Breast epithelium (tissue), 4 donors: Measurements from ENCODE around the gene UBR2. TPM values are rescaled to one million over a fixed set of nuclear protein-coding genes. Genes with fewer than 3 reads are reported as not detected.

ENCODE experiments used
- DNase-seq, 2 donors: peaks; one replicate each; pipeline ENCODE4 v3.0.0-alpha.2; 2019; ENCODE audit warnings: low spot score in 2 of 2
- H3K27ac ChIP-seq, 2 donors: fragments of 200-600 bp; sonication (generic) in 1 of 2; one replicate each; pipeline ENCODE4 v1.5.1; 2016 to 2019; ENCODE audit warnings: mild to moderate bottlenecking in 1 of 2
- H3K27me3 ChIP-seq, 2 donors: fragments of 200-600 bp; sonication (generic) in 1 of 2; one replicate each; pipeline versions ENCODE4 v1.5.1 to v1.6.0; 2017 to 2019; ENCODE audit warnings: control low read depth in 1 of 2, mild to moderate bottlenecking in 1 of 2
- H3K36me3 ChIP-seq: fragments of 200-600 bp; one replicate; pipeline ENCODE4 v1.5.1; 2019
- H3K4me1 ChIP-seq, 2 donors: fragments of 200-600 bp; sonication (generic); one replicate each; pipeline ENCODE4 v1.5.1; 2016 to 2019; ENCODE audit warnings: control low read depth in 1 of 2
- H3K4me3 ChIP-seq, 3 donors: fragments of 200-600 bp; sonication (generic); 1 replicate in 2 of 3; 2 replicates in 1 of 3; pipeline ENCODE4 v1.5.1; 2016 to 2019; ENCODE audit warnings: mild to moderate bottlenecking in 3 of 3, moderate library complexity in 2 of 3
- H3K9me3 ChIP-seq, 2 donors: fragments of 200-600 bp; sonication (generic) in 1 of 2; one replicate each; pipeline ENCODE4 v1.5.1; 2016 to 2019; ENCODE audit warnings: control low read depth in 1 of 2
- CTCF ChIP-seq, 3 donors: fragments of 450-650 bp; IDR thresholded peaks; one replicate each; pipeline ENCODE4 v1.5.1; 2016 to 2017; ENCODE audit warnings: antibody characterized with exemption in 3 of 3, mild to moderate bottlenecking in 3 of 3, moderate library complexity in 3 of 3
- POLR2A ChIP-seq: fragments of 450-650 bp; IDR thresholded peaks from one replicate; pipeline ENCODE4 v1.6.1; 2016; ENCODE audit warnings: antibody characterized with exemption, mild to moderate bottlenecking, moderate library complexity
- POLR2AphosphoS5 ChIP-seq, 3 donors: sonication (generic); formaldehyde crosslinking; IDR thresholded peaks; one replicate each; pipeline ENCODE4 v1.6.1; 2017; ENCODE audit warnings: antibody characterized with exemption in 3 of 3
- intact Hi-C: fragments of 100-400 bp; cut with DNase I; formaldehyde crosslinking; loops from one replicate; pipeline ENCODE4 v1.15.1; 2023; ENCODE audit warnings: low total_unique reads
- total RNA-seq, 3 donors: library from RNA; depleted of rRNA; stranded (reverse); fragments of >200 nt; gene quantifications; one replicate each; pipeline ENCODE4 v1.1.0, GENCODE V29; 2016

UBR2 gene
- total RNA-seq, 3 donors from 2014 or later: 33.8 to 46.2 (median 33.8) TPM

- intact Hi-C loops: no loop called here
- Histone ChIP-seq H3K27me3 (no peaks in the 10 kb centered on the region), H3K4me1 (no peaks in the 10 kb centered on the region), H3K27ac (no peak overlapping the region), H3K4me3 (no peak overlapping the region), H3K36me3 (no peaks in the 10 kb centered on the region), H3K9me3 (peaks cover 6 to 11% of the 10 kb centered on the region in 2 donors)
- DNase-seq: no peak
- TF ChIP-seq POLR2AphosphoS5 (IDR thresholded peaks at IDR 0.05): no peak
- TF ChIP-seq POLR2A: no peak
- TF ChIP-seq CTCF (IDR thresholded peaks at IDR 0.05): no peak
These were observed 146.5 kb downstream of the UBR2 start for GRCh38 chr6:42710316-42710715.

- TF ChIP-seq POLR2AphosphoS5 (IDR thresholded peaks at IDR 0.05): no peak
- no peak for TF ChIP-seq CTCF (IDR thresholded peaks at IDR 0.05)
- no peak for TF ChIP-seq POLR2A
These were observed 148.1 kb downstream of the UBR2 start for GRCh38 chr6:42711930-42712329.

GRCh38 chr6:42714098-42714761, 150.4 kb downstream of the UBR2 start:
- intact Hi-C loops: no loop called here
- Histone ChIP-seq H3K9me3 (peaks cover 6 to 11% of the 10 kb centered on the region in 2 donors), H3K27ac (no peak overlapping the region), H3K36me3 (no peaks in the 10 kb centered on the region), H3K27me3 (no peaks in the 10 kb centered on the region), H3K4me3 (no peak overlapping the region), H3K4me1 (no peaks in the 10 kb centered on the region)
- TF ChIP-seq POLR2AphosphoS5 (IDR thresholded peaks at IDR 0.05): no peak
- no peak for DNase-seq

More at GRCh38 chr6:42711930-42712329, 148.1 kb downstream of the UBR2 start:
- H3K4me3 ChIP-seq: no peak overlapping the region
- H3K36me3 ChIP-seq: no peaks in the 10 kb centered on the region
- no peak for DNase-seq
- no peaks in the 10 kb centered on the region for H3K4me1 ChIP-seq
- H3K27ac ChIP-seq: no peak overlapping the region
- H3K27me3 ChIP-seq: no peaks in the 10 kb centered on the region
- peaks cover 6 to 11% of the 10 kb centered on the region in 2 donors for H3K9me3 ChIP-seq
- intact Hi-C loops: no loop called here

GRCh38 chr6:42715871-42716270, 152.0 kb downstream of the UBR2 start:
- H3K36me3 ChIP-seq: no peaks in the 10 kb centered on the region
- no peak overlapping the region for H3K4me3 ChIP-seq
- no peaks in the 10 kb centered on the region for H3K27me3 ChIP-seq
- DNase-seq: no peak
- no peak overlapping the region for H3K27ac ChIP-seq
- TF ChIP-seq POLR2AphosphoS5 (IDR thresholded peaks at IDR 0.05) (no peak), CTCF (IDR thresholded peaks at IDR 0.05) (no peak), POLR2A (no peak)
- intact Hi-C loops: no loop called here
- H3K4me1 ChIP-seq: no peaks in the 10 kb centered on the region
- peaks cover 6 to 11% of the 10 kb centered on the region in 2 donors for H3K9me3 ChIP-seq

- DNase-seq: no peak
- H3K4me3 ChIP-seq: no peak overlapping the region
- H3K9me3 ChIP-seq: no peaks in the 10 kb centered on the region
- H3K27ac ChIP-seq: no peak overlapping the region
- no peaks in the 10 kb centered on the region for H3K27me3 ChIP-seq
- no peaks in the 10 kb centered on the region for H3K4me1 ChIP-seq
- H3K36me3 ChIP-seq: no peaks in the 10 kb centered on the region
- intact Hi-C loops: no loop called here
- no peak for TF ChIP-seq POLR2A
- no peak for TF ChIP-seq POLR2AphosphoS5 (IDR thresholded peaks at IDR 0.05)
- TF ChIP-seq CTCF (IDR thresholded peaks at IDR 0.05): no peak
These were observed 156.9 kb downstream of the UBR2 start for GRCh38 chr6:42720739-42721138.
